ENCODE data around the gene CUL2.

CUL2 gene

GRCh38 chr10:35043796-35044344 lies 46.3 kb downstream of the CUL2 start:
- Histone ChIP-seq H3K4me2 (ENCODE audit: low read depth, low read length, poor library complexity, severe bottlenecking) (no peak overlapping the region), H3K27me3 (ENCODE audit: low read length) (no peaks in the 10 kb centered on the region), H3K9me2 (replicated peaks; ENCODE audit: insufficient read depth, low read length) (no peaks in the 10 kb centered on the region), H3K79me2 (ENCODE audit: insufficient read depth, low read length) (no peaks in the 10 kb centered on the region), H3K36me3 (ENCODE audit: low read length) (peaks cover 19% of the 10 kb centered on the region; the same call in 1 of the 2 replicates), H3K4me3 (ENCODE audit: insufficient read depth, low read length, poor library complexity, severe bottlenecking) (no peak overlapping the region), H3K9me3 (ENCODE audit: insufficient read depth, low read length) (no peaks in the 10 kb centered on the region), H3K9ac (ENCODE audit: low read length) (no peak overlapping the region), H3K27ac (ENCODE audit: low read depth, low read length) (no peak overlapping the region), H2AFZ (ENCODE audit: low read depth, low read length, severe bottlenecking) (no peak overlapping the region), H4K20me1 (ENCODE audit: low read depth, low read length) (no peaks in the 10 kb centered on the region; the same call in 1 of the 2 replicates), H3F3A (ENCODE audit: insufficient read depth) (no peaks in the 10 kb centered on the region)
- TF ChIP-seq, protein P1, sequence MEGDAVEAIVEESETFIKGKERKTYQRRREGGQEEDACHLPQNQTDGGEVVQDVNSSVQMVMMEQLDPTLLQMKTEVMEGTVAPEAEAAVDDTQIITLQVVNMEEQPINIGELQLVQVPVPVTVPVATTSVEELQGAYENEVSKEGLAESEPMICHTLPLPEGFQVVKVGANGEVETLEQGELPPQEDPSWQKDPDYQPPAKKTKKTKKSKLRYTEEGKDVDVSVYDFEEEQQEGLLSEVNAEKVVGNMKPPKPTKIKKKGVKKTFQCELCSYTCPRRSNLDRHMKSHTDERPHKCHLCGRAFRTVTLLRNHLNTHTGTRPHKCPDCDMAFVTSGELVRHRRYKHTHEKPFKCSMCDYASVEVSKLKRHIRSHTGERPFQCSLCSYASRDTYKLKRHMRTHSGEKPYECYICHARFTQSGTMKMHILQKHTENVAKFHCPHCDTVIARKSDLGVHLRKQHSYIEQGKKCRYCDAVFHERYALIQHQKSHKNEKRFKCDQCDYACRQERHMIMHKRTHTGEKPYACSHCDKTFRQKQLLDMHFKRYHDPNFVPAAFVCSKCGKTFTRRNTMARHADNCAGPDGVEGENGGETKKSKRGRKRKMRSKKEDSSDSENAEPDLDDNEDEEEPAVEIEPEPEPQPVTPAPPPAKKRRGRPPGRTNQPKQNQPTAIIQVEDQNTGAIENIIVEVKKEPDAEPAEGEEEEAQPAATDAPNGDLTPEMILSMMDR (IDR thresholded peaks at IDR 0.05; ENCODE audit: insufficient read depth, low read length, poor library complexity, severe bottlenecking): no peak
- no peak for TF ChIP-seq EZH2phosphoT487 (conservative IDR thresholded peaks at IDR 0.05; ENCODE audit: low read length)

GRCh38 chr10:35042783-35043182 lies 47.4 kb downstream of the CUL2 start:
- Histone ChIP-seq H3K9ac (ENCODE audit: low read length) (no peak overlapping the region), H3K79me2 (ENCODE audit: insufficient read depth, low read length) (no peaks in the 10 kb centered on the region), H3K4me3 (ENCODE audit: insufficient read depth, low read length, poor library complexity, severe bottlenecking) (no peak overlapping the region), H3K27me3 (ENCODE audit: low read length) (no peaks in the 10 kb centered on the region), H3F3A (ENCODE audit: insufficient read depth) (no peaks in the 10 kb centered on the region), H3K9me2 (replicated peaks; ENCODE audit: insufficient read depth, low read length) (no peaks in the 10 kb centered on the region), H3K27ac (ENCODE audit: low read depth, low read length) (no peak overlapping the region), H2AFZ (ENCODE audit: low read depth, low read length, severe bottlenecking) (no peak overlapping the region), H3K9me3 (ENCODE audit: insufficient read depth, low read length) (no peaks in the 10 kb centered on the region), H3K36me3 (ENCODE audit: low read length) (peaks cover 11% of the 10 kb centered on the region; the same call in 1 of the 2 replicates), H4K20me1 (ENCODE audit: low read depth, low read length) (no peaks in the 10 kb centered on the region; the same call in 1 of the 2 replicates), H3K4me2 (ENCODE audit: low read depth, low read length, poor library complexity, severe bottlenecking) (no peak overlapping the region)
- TF ChIP-seq EZH2phosphoT487 (conservative IDR thresholded peaks at IDR 0.05; ENCODE audit: low read length): no peak
- TF ChIP-seq, protein P1 (IDR thresholded peaks at IDR 0.05; ENCODE audit: insufficient read depth, low read length, poor library complexity, severe bottlenecking): no peak

DNA sequence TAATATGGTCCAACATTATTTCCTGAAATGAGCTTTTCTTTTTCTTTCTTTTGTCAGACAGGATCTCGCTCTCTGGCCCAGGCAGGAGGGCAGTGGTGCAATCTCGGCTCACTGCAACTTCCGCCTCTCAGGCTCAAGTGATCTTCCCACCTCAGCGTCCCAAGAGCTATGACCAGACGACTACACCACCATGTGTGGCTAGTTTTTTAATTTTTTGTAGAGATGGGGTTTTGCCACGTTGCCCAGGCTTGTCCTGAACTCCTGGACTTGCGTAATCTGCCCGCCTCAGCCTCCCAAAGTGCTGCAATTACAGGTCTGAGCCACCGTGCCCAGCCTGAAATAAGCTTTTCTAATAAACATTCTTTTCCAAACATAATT lies 48.6 kb downstream of the CUL2 start:
- no peak overlapping the region for H3K27ac ChIP-seq (ENCODE audit: low read depth, low read length)
- no peak overlapping the region for H3K4me2 ChIP-seq (ENCODE audit: low read depth, low read length, poor library complexity, severe bottlenecking)
- H3K27me3 ChIP-seq (ENCODE audit: low read length): no peaks in the 10 kb centered on the region
- no peak overlapping the region for H2AFZ ChIP-seq (ENCODE audit: low read depth, low read length, severe bottlenecking)
- H3K9ac ChIP-seq (ENCODE audit: low read length): no peak overlapping the region
- H3K36me3 ChIP-seq (ENCODE audit: low read length): peaks cover 11% of the 10 kb centered on the region; the same call in 1 of the 2 replicates
- no peak for TF ChIP-seq EZH2phosphoT487 (conservative IDR thresholded peaks at IDR 0.05; ENCODE audit: low read length)
- TF ChIP-seq, protein P1 (IDR thresholded peaks at IDR 0.05; ENCODE audit: insufficient read depth, low read length, poor library complexity, severe bottlenecking): no peak
- H3K9me3 ChIP-seq (ENCODE audit: insufficient read depth, low read length): no peaks in the 10 kb centered on the region
- H3F3A ChIP-seq (ENCODE audit: insufficient read depth): no peaks in the 10 kb centered on the region
- H4K20me1 ChIP-seq (ENCODE audit: low read depth, low read length): no peaks in the 10 kb centered on the region; the same call in 1 of the 2 replicates
- no peak overlapping the region for H3K4me3 ChIP-seq (ENCODE audit: insufficient read depth, low read length, poor library complexity, severe bottlenecking)
- no peaks in the 10 kb centered on the region for H3K9me2 ChIP-seq (replicated peaks; ENCODE audit: insufficient read depth, low read length)
- H3K79me2 ChIP-seq (ENCODE audit: insufficient read depth, low read length): no peaks in the 10 kb centered on the region
